ENCODE measurements around the gene CFAP221.

DNA sequence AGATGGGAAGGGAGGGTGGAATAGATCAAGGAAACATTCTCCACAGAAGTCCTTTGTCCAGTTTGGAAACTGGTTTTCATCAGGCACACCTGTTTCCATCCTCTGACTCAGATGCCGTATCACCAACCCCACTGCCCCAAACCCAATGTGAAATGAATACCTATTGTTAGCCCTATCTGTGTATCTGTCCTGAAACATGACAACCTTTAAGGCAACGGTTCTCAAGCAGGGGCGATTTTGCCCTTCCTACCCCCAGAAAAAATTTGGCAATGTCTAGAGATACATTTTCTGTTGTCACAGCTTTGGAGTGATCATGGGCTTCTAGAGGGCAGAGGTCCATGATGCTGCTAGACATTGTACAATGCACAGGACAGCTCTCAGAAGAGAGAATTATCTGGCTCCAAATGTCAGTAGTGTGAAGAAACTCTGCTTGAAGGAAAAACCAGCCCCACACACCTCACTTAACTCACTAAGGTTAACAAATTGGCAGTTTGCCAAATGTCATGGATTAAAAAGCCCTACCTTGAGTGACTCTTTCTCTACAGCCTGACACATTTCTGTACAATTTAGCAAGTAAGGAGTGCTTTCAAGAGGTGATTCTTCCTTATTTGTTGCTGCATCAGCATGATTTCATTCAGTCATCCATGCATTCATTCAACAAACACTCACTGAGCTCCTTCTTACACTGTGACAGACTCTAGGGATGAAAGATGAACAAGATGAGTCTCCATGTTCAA, 23.4 kb upstream of the CFAP221 start:
- no peak for TF ChIP-seq YY1 (IDR thresholded peaks at IDR 0.05; ENCODE audit: insufficient read depth, insufficient read length)
- TF ChIP-seq ZNF274 (IDR thresholded peaks at IDR 0.05; ENCODE audit: low read depth, low read length): no peak
- no peak for TF ChIP-seq SUZ12 (IDR thresholded peaks at IDR 0.05; ENCODE audit: extremely low read depth, insufficient read depth, insufficient read length)

All from NT2/D1 (cell line).